Prostate gland (tissue), 2 donors: ENCODE measurements around the gene APOBEC3B. TPM values are rescaled to one million over a fixed set of nuclear protein-coding genes. Genes with fewer than 3 reads are reported as not detected.
"Not testable (repeated sequence)": the region's sequence is repeated elsewhere in the genome, so short reads cannot be mapped to it uniquely, and the experiment has no call there.

Experiments used
- DNase-seq: peaks from one replicate; pipeline ENCODE4 v3.0.0-alpha.2; 2019; ENCODE audit warnings: low spot score
- H3K27ac ChIP-seq, 2 donors: fragments of 200-600 bp; sonication (generic); 2 replicates each; pipeline ENCODE4 v1.5.1; 2017 to 2019
- H3K27me3 ChIP-seq: fragments of 200-600 bp; sonication (generic); replicated peaks from 2 replicates; pipeline ENCODE4 v1.5.1; 2019; ENCODE audit not compliant: insufficient read depth
- H3K36me3 ChIP-seq, 2 donors: fragments of 200-600 bp; sonication (generic); 1 replicate in 1 of 2; 2 replicates in 1 of 2; pipeline versions ENCODE4 v1.5.1 to v1.8.1; 2017 to 2019
- H3K4me1 ChIP-seq: fragments of 200-600 bp; sonication (generic); replicated peaks from 2 replicates; pipeline ENCODE4 v1.5.1; 2019
- H3K4me3 ChIP-seq, 2 donors: fragments of 200-600 bp; sonication (generic); 2 replicates each; pipeline ENCODE4 v1.5.1; 2017 to 2019
- H3K9me3 ChIP-seq: fragments of 200-600 bp; sonication (generic); 2 replicates; pipeline ENCODE4 v1.5.1; 2017
- POLR2A ChIP-seq: fragments of 450-650 bp; IDR thresholded peaks from one replicate; pipeline ENCODE4 v1.6.1; 2016; ENCODE audit warnings: antibody characterized with exemption, mild to moderate bottlenecking
- POLR2AphosphoS5 ChIP-seq: sonication (generic); formaldehyde crosslinking; IDR thresholded peaks from one replicate; pipeline ENCODE4 v1.6.1; 2017; ENCODE audit warnings: antibody characterized with exemption
- WGBS: methylation state at CpG from one replicate; pipeline ENCODE4 v1.1.5; 2018; 5-methylcytosine and 5-hydroxymethylcytosine counted together
- intact Hi-C: fragments of 100-400 bp; cut with DNase I; formaldehyde crosslinking; loops from one replicate; pipeline ENCODE4 v1.14.2; 2022
- total RNA-seq, 2 donors: library from RNA; depleted of rRNA; stranded (reverse); fragments of >200 nt; gene quantifications; one replicate each; pipeline ENCODE4 v1.1.0, GENCODE V29; 2016
- TF ChIP-seq, protein P1 (sequence below), 4 experiments: fragments of 200-600 bp in 2 of 4; fragments of 450-650 bp in 2 of 4; sonication (generic) in 2 of 4; IDR thresholded peaks; 1 replicate in 3 of 4; 2 replicates in 1 of 4; pipeline ENCODE4 v1.5.1; 2016 to 2019; ENCODE audit warnings: antibody characterized with exemption in 4 of 4, mild to moderate bottlenecking in 2 of 4, moderate library complexity in 2 of 4

Gene APOBEC3B
- total RNA-seq, 2 donors from 2014 or later, result 0.91 to 1.5 TPM

- H3K36me3 ChIP-seq, result no peaks in the 10 kb centered on the region
- no peaks in the 10 kb centered on the region for H3K9me3 ChIP-seq
- TF ChIP-seq POLR2AphosphoS5 (no peak), POLR2A (no peak)
- TF ChIP-seq, protein P1, sequence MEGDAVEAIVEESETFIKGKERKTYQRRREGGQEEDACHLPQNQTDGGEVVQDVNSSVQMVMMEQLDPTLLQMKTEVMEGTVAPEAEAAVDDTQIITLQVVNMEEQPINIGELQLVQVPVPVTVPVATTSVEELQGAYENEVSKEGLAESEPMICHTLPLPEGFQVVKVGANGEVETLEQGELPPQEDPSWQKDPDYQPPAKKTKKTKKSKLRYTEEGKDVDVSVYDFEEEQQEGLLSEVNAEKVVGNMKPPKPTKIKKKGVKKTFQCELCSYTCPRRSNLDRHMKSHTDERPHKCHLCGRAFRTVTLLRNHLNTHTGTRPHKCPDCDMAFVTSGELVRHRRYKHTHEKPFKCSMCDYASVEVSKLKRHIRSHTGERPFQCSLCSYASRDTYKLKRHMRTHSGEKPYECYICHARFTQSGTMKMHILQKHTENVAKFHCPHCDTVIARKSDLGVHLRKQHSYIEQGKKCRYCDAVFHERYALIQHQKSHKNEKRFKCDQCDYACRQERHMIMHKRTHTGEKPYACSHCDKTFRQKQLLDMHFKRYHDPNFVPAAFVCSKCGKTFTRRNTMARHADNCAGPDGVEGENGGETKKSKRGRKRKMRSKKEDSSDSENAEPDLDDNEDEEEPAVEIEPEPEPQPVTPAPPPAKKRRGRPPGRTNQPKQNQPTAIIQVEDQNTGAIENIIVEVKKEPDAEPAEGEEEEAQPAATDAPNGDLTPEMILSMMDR (IDR thresholded peaks at IDR 0.05), result no peak
- H3K4me3 ChIP-seq, result no peak overlapping the region
- intact Hi-C loops, result no loop called here
- no peak overlapping the region for H3K27ac ChIP-seq
- 88% methylated on average over 12 of the region's 12 CpGs for WGBS
- no peak for DNase-seq
- no peaks in the 10 kb centered on the region for H3K4me1 ChIP-seq
- H3K27me3 ChIP-seq, result no peaks in the 10 kb centered on the region
Observed at GRCh38 chr22:39026509-39027150, 44.5 kb downstream of the APOBEC3B start.

- Histone ChIP-seq H3K4me3 (no peak overlapping the region), H3K27ac (no peak overlapping the region), H3K27me3 (no peaks in the 10 kb centered on the region), H3K9me3 (no peaks in the 10 kb centered on the region), H3K36me3 (no peaks in the 10 kb centered on the region), H3K4me1 (no peaks in the 10 kb centered on the region)
- intact Hi-C loops, result no loop called here
- TF ChIP-seq POLR2AphosphoS5, result no peak
- TF ChIP-seq, protein P1 (IDR thresholded peaks at IDR 0.05), result no peak
- TF ChIP-seq POLR2A, result no peak
- no peak for DNase-seq
- 83% methylated on average over 4 of the region's 4 CpGs for WGBS
Observed at GRCh38 chr22:39027717-39028116, 45.6 kb downstream of the APOBEC3B start.

DNA sequence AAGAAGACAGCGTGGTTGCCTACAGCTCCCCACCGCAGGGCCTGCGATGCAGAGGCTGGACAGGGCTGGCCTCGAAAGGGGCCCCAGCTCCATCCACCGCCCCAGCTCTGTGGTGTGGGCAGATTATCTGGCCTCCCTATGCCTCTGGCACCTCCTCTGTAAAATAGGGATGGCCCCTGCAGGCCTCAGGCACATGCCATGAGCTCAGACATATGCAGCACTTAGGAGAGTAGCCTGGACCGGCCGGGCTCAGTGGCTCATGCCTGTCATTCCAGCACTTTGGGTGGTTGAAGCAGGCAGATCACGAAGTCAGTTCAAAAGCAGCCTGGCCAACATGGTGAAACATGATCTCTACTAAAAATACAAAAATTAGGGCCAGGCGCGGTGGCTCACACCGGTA is 46.1 kb downstream of the APOBEC3B start:
- no peaks in the 10 kb centered on the region for H3K36me3 ChIP-seq
- WGBS, result 88% methylated on average over 11 of the region's 11 CpGs
- H3K27ac ChIP-seq, result no peak overlapping the region
- intact Hi-C loops, result no loop called here
- H3K4me1 ChIP-seq, result no peaks in the 10 kb centered on the region
- no peak for DNase-seq
- no peak overlapping the region for H3K4me3 ChIP-seq
- TF ChIP-seq POLR2A, result no peak
- H3K9me3 ChIP-seq, result no peaks in the 10 kb centered on the region
- no peaks in the 10 kb centered on the region for H3K27me3 ChIP-seq

DNA sequence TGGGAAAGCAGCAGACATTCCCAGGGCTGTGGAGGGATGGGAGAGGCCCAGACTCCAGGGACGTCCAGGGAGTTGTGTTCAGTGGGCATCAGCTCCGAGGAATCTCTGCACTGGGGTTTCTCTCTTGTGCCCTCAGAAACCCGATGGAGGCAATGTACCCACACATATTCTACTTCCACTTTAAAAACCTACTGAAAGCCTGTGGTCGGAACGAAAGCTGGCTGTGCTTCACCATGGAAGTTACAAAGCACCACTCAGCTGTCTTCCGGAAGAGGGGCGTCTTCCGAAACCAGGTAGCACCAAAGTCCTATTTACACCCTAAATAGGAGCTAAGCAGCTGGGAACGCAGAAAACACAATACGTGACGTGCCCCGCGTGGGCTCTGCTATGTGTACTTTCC is 47.1 kb downstream of the APOBEC3B start:
- no peak for TF ChIP-seq POLR2AphosphoS5
- TF ChIP-seq, protein P1 (IDR thresholded peaks at IDR 0.05), result no peak
- no peak for TF ChIP-seq POLR2A
- intact Hi-C loops, result no loop called here
- H3K4me3 ChIP-seq, result no peak overlapping the region
- DNase-seq, result no peak
- H3K36me3 ChIP-seq, result no peaks in the 10 kb centered on the region
- WGBS, result 91% methylated on average over 13 of the region's 13 CpGs
- H3K27me3 ChIP-seq, result no peaks in the 10 kb centered on the region
- H3K4me1 ChIP-seq, result no peaks in the 10 kb centered on the region
- no peaks in the 10 kb centered on the region for H3K9me3 ChIP-seq
- H3K27ac ChIP-seq, result no peak overlapping the region

GRCh38 chr22:39030705-39031104 is 48.6 kb downstream of the APOBEC3B start:
- whole genome bisulfite sequencing, result 78% methylated on average over 14 of the region's 14 CpGs
- intact Hi-C loops, result no loop called here

GRCh38 chr22:39031434-39032295 is 49.5 kb downstream of the APOBEC3B start:
- H3K4me3 ChIP-seq, H3K27ac ChIP-seq, H3K27me3 ChIP-seq, intact Hi-C loops, H3K9me3 ChIP-seq, H3K4me1 ChIP-seq, DNase-seq, H3K36me3 ChIP-seq: not testable (repeated sequence)
- 67% methylated on average over 18 of the region's 18 CpGs for WGBS

More at GRCh38 chr22:39030705-39031104, 48.6 kb downstream of the APOBEC3B start:
- no peak for TF ChIP-seq POLR2AphosphoS5
- no peak for TF ChIP-seq POLR2A
- TF ChIP-seq, protein P1 (IDR thresholded peaks at IDR 0.05), result no peak
- Histone ChIP-seq H3K27ac (no peak overlapping the region), H3K4me3 (no peak overlapping the region), H3K36me3 (no peaks in the 10 kb centered on the region), H3K27me3 (no peaks in the 10 kb centered on the region), H3K9me3 (no peaks in the 10 kb centered on the region), H3K4me1 (no peaks in the 10 kb centered on the region)
- no peak for DNase-seq

GRCh38 chr22:39037071-39037470 is 54.9 kb downstream of the APOBEC3B start:
- H3K4me3 ChIP-seq, H3K27me3 ChIP-seq, H3K4me1 ChIP-seq, H3K36me3 ChIP-seq, DNase-seq, intact Hi-C loops, H3K27ac ChIP-seq, H3K9me3 ChIP-seq: not testable (repeated sequence)
- 33% methylated on average over 2 of the region's 2 CpGs for WGBS
